Measurements from ENCODE around the gene LRRFIP1.
"Not testable (repeated sequence)": the region's sequence is repeated elsewhere in the genome, so short reads cannot be mapped to it uniquely, and the experiment has no call there.

Gene LRRFIP1

GRCh38 chr2:237774811-237775553 is 147.6 kb downstream of the LRRFIP1 start:
- no peak for DNase-seq (ENCODE audit: low read depth)

GRCh38 chr2:237779521-237779920 is 152.1 kb downstream of the LRRFIP1 start:
- no peak for DNase-seq (ENCODE audit: low read depth)

- DNase-seq (ENCODE audit: low read depth): no peak
Measured at GRCh38 chr2:237782181-237782580, 154.8 kb downstream of the LRRFIP1 start.

- not testable (repeated sequence) for DNase-seq (ENCODE audit: low read depth)
Measured at GRCh38 chr2:237783678-237784077, 156.3 kb downstream of the LRRFIP1 start.

GRCh38 chr2:237786936-237787335 is 159.5 kb downstream of the LRRFIP1 start:
- no peak for DNase-seq (ENCODE audit: low read depth)

GRCh38 chr2:237790353-237790752 is 163.0 kb downstream of the LRRFIP1 start:
- no peak for DNase-seq (ENCODE audit: low read depth)

- DNase-seq (ENCODE audit: low read depth): no peak
Measured at GRCh38 chr2:237791977-237792727, 164.8 kb downstream of the LRRFIP1 start.

- DNase-seq (ENCODE audit: low read depth): no peak
Measured at GRCh38 chr2:237797253-237797652, 169.9 kb downstream of the LRRFIP1 start.

- DNase-seq (ENCODE audit: low read depth): no peak
Measured at GRCh38 chr2:237798236-237799059, 171.1 kb downstream of the LRRFIP1 start, which contains the start of gene RBM44. Gene RBM44, plus strand, starts transcription at chr2:237798779. Its CDS starts 14,831 bp downstream, at chr2:237813610.

- no peak for DNase-seq (ENCODE audit: low read depth)
Measured at GRCh38 chr2:237799060-237799428, 171.7 kb downstream of the LRRFIP1 start.

- DNase-seq (ENCODE audit: low read depth): no peak
Measured at GRCh38 chr2:237801466-237801865, 174.1 kb downstream of the LRRFIP1 start.

- DNase-seq (ENCODE audit: low read depth): no peak
Measured at GRCh38 chr2:237806334-237806733, 178.9 kb downstream of the LRRFIP1 start.

GRCh38 chr2:237815637-237816036 is 188.2 kb downstream of the LRRFIP1 start:
- no peak for DNase-seq (ENCODE audit: low read depth)

- no peak for DNase-seq (ENCODE audit: low read depth)
Measured at GRCh38 chr2:237816531-237816930, 189.1 kb downstream of the LRRFIP1 start.

GRCh38 chr2:237818066-237818473 is 190.7 kb downstream of the LRRFIP1 start:
- peak; percentile 53 for DNase-seq (ENCODE audit: low read depth)

- DNase-seq (ENCODE audit: low read depth): no peak
Measured at GRCh38 chr2:237819231-237819630, 191.8 kb downstream of the LRRFIP1 start.

GRCh38 chr2:237820421-237820820 is 193.0 kb downstream of the LRRFIP1 start:
- no peak for DNase-seq (ENCODE audit: low read depth)

GRCh38 chr2:237823544-237823943 is 196.2 kb downstream of the LRRFIP1 start:
- DNase-seq (ENCODE audit: low read depth): no peak

- DNase-seq (ENCODE audit: low read depth): no peak
Measured at GRCh38 chr2:237824085-237824484, 196.7 kb downstream of the LRRFIP1 start.

GRCh38 chr2:237827421-237827987 is 200.1 kb downstream of the LRRFIP1 start:
- no peak for DNase-seq (ENCODE audit: low read depth)
